D721Med (cell line): ENCODE data around the gene PRMT6.
"Not testable (repeated sequence)": the region's sequence is repeated elsewhere in the genome, so short reads cannot be mapped to it uniquely, and the experiment has no call there.

Experiments
- DNase-seq: peaks from one replicate; pipeline ENCODE4 v3.0.0; 2011; ENCODE audit warnings: low spot score; ENCODE audit not compliant: insufficient read length
- FAIRE-seq: peaks from 2 replicates; lab custom pipeline; 2011; peaks lifted over from hg19 to GRCh38; lab: Jason Lieb, UNC
- TF ChIP-seq, protein P1 (sequence below): IDR thresholded peaks from 2 replicates; pipeline ENCODE4 v1.5.1; 2012; ENCODE audit warnings: mild to moderate bottlenecking, control low read depth; ENCODE audit not compliant: insufficient read depth; ENCODE audit errors: missing control alignments

Gene PRMT6

DNA sequence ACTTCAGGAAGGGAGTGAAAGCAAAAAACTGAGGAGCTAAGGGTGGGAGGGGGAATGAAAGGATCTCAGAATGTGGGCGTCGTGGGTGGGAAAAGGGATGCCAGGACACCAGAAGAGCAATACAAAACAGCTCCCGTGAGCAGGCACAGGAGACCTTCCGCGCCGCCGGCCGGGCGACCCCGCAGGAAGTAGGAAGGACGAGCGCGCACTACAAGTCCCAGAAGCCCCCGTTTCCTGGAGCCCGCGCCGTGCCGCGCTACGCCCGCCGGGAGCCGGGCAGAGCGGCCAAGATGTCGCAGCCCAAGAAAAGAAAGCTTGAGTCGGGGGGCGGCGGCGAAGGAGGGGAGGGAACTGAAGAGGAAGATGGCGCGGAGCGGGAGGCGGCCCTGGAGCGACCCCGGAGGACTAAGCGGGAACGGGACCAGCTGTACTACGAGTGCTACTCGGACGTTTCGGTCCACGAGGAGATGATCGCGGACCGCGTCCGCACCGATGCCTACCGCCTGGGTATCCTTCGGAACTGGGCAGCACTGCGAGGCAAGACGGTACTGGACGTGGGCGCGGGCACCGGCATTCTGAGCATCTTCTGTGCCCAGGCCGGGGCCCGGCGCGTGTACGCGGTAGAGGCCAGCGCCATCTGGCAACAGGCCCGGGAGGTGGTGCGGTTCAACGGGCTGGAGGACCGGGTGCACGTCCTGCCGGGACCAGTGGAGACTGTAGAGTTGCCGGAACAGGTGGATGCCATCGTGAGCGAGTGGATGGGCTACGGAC, at the start of gene PRMT6:
Gene PRMT6, plus strand, starts transcription at position 249 of the 771 bp plus-strand sequence. Its CDS starts 42 bp downstream, at position 291.
- TF ChIP-seq, protein P1, sequence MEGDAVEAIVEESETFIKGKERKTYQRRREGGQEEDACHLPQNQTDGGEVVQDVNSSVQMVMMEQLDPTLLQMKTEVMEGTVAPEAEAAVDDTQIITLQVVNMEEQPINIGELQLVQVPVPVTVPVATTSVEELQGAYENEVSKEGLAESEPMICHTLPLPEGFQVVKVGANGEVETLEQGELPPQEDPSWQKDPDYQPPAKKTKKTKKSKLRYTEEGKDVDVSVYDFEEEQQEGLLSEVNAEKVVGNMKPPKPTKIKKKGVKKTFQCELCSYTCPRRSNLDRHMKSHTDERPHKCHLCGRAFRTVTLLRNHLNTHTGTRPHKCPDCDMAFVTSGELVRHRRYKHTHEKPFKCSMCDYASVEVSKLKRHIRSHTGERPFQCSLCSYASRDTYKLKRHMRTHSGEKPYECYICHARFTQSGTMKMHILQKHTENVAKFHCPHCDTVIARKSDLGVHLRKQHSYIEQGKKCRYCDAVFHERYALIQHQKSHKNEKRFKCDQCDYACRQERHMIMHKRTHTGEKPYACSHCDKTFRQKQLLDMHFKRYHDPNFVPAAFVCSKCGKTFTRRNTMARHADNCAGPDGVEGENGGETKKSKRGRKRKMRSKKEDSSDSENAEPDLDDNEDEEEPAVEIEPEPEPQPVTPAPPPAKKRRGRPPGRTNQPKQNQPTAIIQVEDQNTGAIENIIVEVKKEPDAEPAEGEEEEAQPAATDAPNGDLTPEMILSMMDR = no peak
- no peak for FAIRE-seq
- peak; percentile 29 for DNase-seq

GRCh38 chr1:107009281-107009680, 47.2 kb upstream of the PRMT6 start:
- TF ChIP-seq, protein P1 = no peak
- no peak for DNase-seq
- no peak for FAIRE-seq

DNA sequence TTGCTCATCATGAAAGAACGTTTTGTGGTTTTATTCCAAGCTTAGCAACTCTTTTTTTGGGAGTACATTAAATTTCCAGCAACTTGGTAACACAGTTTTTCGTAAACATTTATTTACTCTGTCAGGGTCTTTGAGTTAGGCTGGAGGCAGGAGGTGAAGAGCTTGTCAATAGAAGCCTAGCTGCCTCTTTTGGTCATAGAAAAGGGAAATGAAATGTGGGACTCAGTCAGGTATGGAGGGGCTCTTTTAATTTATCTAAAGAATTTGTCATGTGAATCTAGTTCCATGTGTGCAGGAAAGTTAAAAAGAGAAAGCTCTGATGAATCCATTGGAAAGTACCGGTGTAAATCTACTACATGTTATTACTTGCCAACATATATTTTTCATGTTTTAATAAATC, 45.9 kb upstream of the PRMT6 start:
- DNase-seq = no peak
- no peak for FAIRE-seq
- TF ChIP-seq, protein P1 = no peak

DNA sequence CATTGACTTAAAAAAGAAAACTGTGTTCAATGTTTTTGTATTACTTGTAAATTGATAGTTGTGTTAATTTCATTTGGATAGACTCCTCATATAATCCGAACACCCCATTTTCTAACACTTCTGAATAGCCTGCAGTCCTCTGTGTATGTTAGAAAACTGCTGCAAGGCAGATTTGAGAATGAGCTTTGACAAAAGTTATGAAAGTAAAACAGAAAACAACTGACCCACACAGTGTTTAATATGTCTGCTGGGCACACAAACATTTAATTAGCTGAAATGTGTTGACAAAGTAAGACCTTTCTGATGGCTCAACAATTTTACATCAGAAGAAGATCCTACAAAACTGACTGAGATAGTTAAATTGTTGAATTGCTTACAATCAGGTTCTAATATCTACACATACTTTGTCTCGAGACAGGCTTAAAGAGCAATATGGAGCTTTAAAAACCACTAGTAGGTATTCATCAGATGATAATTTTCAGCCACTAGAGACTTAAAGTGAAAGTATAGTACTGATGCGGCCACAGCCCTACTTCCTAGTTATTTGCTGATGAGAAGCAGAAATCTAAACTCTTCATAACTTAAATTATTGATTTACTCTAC, 40.0 kb upstream of the PRMT6 start:
- TF ChIP-seq, protein P1 = no peak
- DNase-seq = no peak

DNA sequence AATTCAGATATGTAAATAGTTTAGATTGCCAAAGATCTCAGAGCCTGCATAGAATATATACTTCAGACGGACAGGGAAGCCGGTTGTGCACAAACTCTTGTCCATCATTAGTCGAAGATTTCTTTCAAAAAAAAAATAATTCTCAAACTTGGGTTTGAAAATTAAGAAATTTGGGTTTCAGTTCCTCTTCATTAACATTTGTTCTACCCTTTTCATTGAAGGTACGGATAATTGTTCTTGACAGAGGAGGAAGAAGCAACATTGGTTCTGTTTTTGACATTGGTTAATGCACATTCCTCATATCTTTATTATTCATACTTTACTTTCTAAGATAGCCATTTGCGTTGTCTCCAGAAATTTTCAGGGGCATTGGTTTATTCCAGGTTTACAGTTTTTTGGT, 38.0 kb upstream of the PRMT6 start:
- FAIRE-seq = no peak
- TF ChIP-seq, protein P1 = no peak
- no peak for DNase-seq

More for the DNA sequence above, 40.0 kb upstream of the PRMT6 start:
- FAIRE-seq = no peak

DNA sequence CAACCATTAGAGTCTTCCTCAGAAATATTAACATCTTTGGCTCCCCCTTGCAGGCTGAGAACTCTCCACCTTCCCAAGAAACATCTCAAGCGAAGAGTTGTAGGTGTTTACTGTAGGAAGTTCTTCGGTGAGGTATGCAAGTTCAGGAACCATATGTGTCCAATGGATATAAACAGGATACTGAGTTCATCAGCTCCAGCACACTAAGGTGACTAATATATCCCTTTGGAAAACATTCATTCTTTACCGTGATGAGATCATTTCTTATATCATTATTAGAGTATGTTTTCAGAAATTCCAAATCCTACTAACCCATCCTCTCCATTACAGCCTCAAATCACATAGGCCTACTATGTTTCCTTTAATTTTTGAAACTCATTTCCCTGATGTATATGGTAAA, 37.3 kb upstream of the PRMT6 start:
- TF ChIP-seq, protein P1 = no peak
- no peak for DNase-seq
- no peak for FAIRE-seq

GRCh38 chr1:107038874-107039273, 17.6 kb upstream of the PRMT6 start:
- not testable (repeated sequence) for DNase-seq, FAIRE-seq

DNA sequence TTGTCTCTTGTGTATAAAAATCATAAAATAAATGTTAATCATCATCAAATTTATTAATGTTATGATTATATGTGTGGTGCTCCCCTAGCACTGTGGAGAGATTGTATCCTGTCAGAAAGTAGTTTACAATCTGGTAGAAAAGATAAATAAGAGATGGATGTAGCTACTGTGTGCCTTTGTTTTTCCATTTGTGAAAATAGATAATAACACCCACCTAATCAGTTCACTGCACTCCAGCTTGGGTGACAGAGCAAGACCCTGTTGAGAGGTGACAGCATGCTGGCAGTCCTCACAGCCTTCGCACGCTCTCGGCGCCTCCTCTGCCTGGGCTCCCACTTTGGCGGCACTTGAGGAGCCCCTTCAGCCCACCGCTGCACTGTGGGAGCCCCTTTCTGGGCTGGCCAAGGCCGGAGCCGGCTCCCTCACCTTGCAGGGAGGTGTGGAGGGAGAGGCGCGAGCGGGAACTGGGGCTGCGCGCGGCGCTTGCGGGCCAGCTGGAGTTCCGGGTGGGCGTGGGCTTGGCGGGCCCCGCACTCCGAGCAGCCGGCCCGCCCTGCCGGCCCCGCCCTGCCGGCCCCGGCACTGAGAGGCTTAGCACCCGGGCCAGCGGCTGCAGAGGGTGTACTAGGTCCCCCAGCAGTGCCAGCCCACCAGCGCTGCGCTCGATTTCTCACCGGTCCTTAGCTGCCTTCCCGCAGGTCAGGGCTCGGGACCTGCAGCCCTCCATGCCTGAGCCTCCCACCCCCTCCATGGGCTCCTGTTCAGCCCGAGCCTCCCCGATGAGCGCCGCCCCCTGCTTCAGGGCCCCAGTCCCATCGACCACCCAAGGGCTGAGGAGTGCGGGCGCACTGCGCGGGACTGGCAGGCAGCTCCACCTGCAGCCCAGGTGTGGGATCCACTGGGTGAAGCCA, 11.9 kb upstream of the PRMT6 start:
- not testable (repeated sequence) for DNase-seq, FAIRE-seq
